Mesenchymal stem cell (in vitro differentiated cells and primary cell): ENCODE measurements around the gene NEK11.

Experiments
- DNase-seq: peaks from one replicate; pipeline ENCODE4 v3.0.0-alpha.2; 2013
- H2AFZ ChIP-seq: one replicate; pipeline ENCODE4 v1.6.1; 2013; ENCODE audit warnings: low read depth, mild to moderate bottlenecking, control low read depth, inconsistent platforms, low read length, moderate library complexity
- H2AK5ac ChIP-seq: 2 replicates; pipeline ENCODE4 v1.6.1; 2013; ENCODE audit warnings: low read length, moderate library complexity, mild to moderate bottlenecking, inconsistent platforms; ENCODE audit not compliant: severe bottlenecking
- H2BK120ac ChIP-seq: one replicate; pipeline ENCODE4 v1.6.1; 2013; ENCODE audit warnings: low read depth, mild to moderate bottlenecking, inconsistent platforms, low read length, moderate library complexity
- H2BK12ac ChIP-seq, 2 experiments: one replicate each; pipeline ENCODE4 v1.6.1; 2013; ENCODE audit warnings: inconsistent platforms in 2 of 2, low read length in 2 of 2, mild to moderate bottlenecking in 2 of 2, moderate library complexity in 2 of 2, control low read depth in 1 of 2
- H2BK15ac ChIP-seq: one replicate; pipeline ENCODE4 v1.6.1; 2013; ENCODE audit warnings: mild to moderate bottlenecking, low read depth, inconsistent platforms; ENCODE audit not compliant: poor library complexity, severe bottlenecking
- H2BK5ac ChIP-seq: 2 replicates; pipeline ENCODE4 v1.6.1; 2013; ENCODE audit warnings: low read depth, mild to moderate bottlenecking, low read length, control low read depth, inconsistent platforms; ENCODE audit not compliant: poor library complexity, severe bottlenecking
- H3K14ac ChIP-seq, 2 experiments: one replicate each; pipeline ENCODE4 v1.6.1; 2013; ENCODE audit warnings: inconsistent platforms in 2 of 2, low read length in 2 of 2, control low read depth in 1 of 2, mild to moderate bottlenecking in 1 of 2, moderate library complexity in 1 of 2
- H3K18ac ChIP-seq, 2 experiments: one replicate each; pipeline ENCODE4 v1.6.1; 2013; ENCODE audit warnings: inconsistent platforms in 2 of 2, low read length in 2 of 2, control low read depth in 1 of 2, low read depth in 1 of 2, mild to moderate bottlenecking in 1 of 2
- H3K23ac ChIP-seq, 2 experiments: one replicate each; pipeline ENCODE4 v1.6.1; 2013; ENCODE audit warnings: inconsistent platforms in 2 of 2, low read length in 2 of 2, mild to moderate bottlenecking in 2 of 2, moderate library complexity in 2 of 2, control low read depth in 1 of 2
- H3K27ac ChIP-seq: 2 replicates; pipeline ENCODE4 v1.5.1; 2013; ENCODE audit warnings: mild to moderate bottlenecking, moderate library complexity, low read length, control low read depth, inconsistent platforms; ENCODE audit not compliant: poor library complexity, severe bottlenecking
- H3K27me3 ChIP-seq, 2 experiments: 2 replicates each; pipeline versions ENCODE4 v1.6.1 to v1.7.0; 2013; ENCODE audit warnings: low read length in 2 of 2, mild to moderate bottlenecking in 2 of 2, moderate library complexity in 2 of 2, control low read depth in 1 of 2, inconsistent platforms in 1 of 2; ENCODE audit not compliant: control insufficient read depth in 1 of 2, insufficient read depth in 1 of 2
- H3K36me3 ChIP-seq, 2 experiments: 2 replicates each; pipeline versions ENCODE4 v1.6.1 to v1.7.0; 2013; ENCODE audit warnings: low read length in 2 of 2, control low read depth in 1 of 2, inconsistent platforms in 1 of 2, low read depth in 1 of 2, mild to moderate bottlenecking in 1 of 2; ENCODE audit not compliant: insufficient read depth in 2 of 2, control insufficient read depth in 1 of 2
- H3K4ac ChIP-seq, 2 experiments: one replicate each; pipeline ENCODE4 v1.6.1; 2013; ENCODE audit warnings: inconsistent platforms in 2 of 2, low read length in 2 of 2, mild to moderate bottlenecking in 2 of 2, moderate library complexity in 2 of 2, control low read depth in 1 of 2, low read depth in 1 of 2
- H3K4me1 ChIP-seq: 2 replicates; pipeline ENCODE4 v1.6.1; 2013; ENCODE audit warnings: low read depth, low read length, control low read depth; ENCODE audit not compliant: control insufficient read depth, insufficient read depth
- H3K4me2 ChIP-seq: 2 replicates; pipeline ENCODE4 v1.6.1; 2013; ENCODE audit warnings: low read length, mild to moderate bottlenecking, inconsistent platforms; ENCODE audit not compliant: poor library complexity, severe bottlenecking
- H3K4me3 ChIP-seq, 2 experiments: 2 replicates each; pipeline versions ENCODE4 v1.5.1 to v1.7.0; 2013; ENCODE audit warnings: low read length in 2 of 2, mild to moderate bottlenecking in 2 of 2, control low read depth in 1 of 2, low read depth in 1 of 2; ENCODE audit not compliant: insufficient read depth in 1 of 2
- H3K79me1 ChIP-seq: replicated peaks from 2 replicates; pipeline ENCODE4 v1.6.1; 2013; ENCODE audit warnings: mild to moderate bottlenecking, control low read depth, low read length, inconsistent platforms; ENCODE audit not compliant: poor library complexity, severe bottlenecking
- H3K9ac ChIP-seq: 2 replicates; pipeline ENCODE4 v1.7.0; 2013; ENCODE audit warnings: mild to moderate bottlenecking, low read length, moderate library complexity
- H3K9me3 ChIP-seq: 2 replicates; pipeline ENCODE4 v1.7.0; 2013; ENCODE audit warnings: mild to moderate bottlenecking, low read length; ENCODE audit not compliant: control insufficient read depth
- H4K8ac ChIP-seq: one replicate; pipeline ENCODE4 v1.6.1; 2013; ENCODE audit warnings: inconsistent platforms, mild to moderate bottlenecking, low read length, moderate library complexity
- H4K91ac ChIP-seq: one replicate; pipeline ENCODE4 v1.6.1; 2013; ENCODE audit warnings: mild to moderate bottlenecking, low read length, inconsistent platforms
- WGBS: methylation state at CpG from one replicate; pipeline ENCODE4 v1.1.7; 2013; ENCODE audit warnings: mixed read lengths; 5-methylcytosine and 5-hydroxymethylcytosine counted together

The NEK11 gene

GRCh38 chr3:131216801-131217200, 190.1 kb downstream of the NEK11 start:
- H3K23ac ChIP-seq, result no peak overlapping the region
- no peak overlapping the region for H3K18ac ChIP-seq
- H4K8ac ChIP-seq, result no peak overlapping the region
- peak; percentile 72 for DNase-seq
- H3K14ac ChIP-seq, result no peak overlapping the region
- H3K27ac ChIP-seq, result peak overlapping the region; percentile 94
- H2BK120ac ChIP-seq, result no peak overlapping the region
- no peaks in the 10 kb centered on the region for H3K36me3 ChIP-seq
- H3K9ac ChIP-seq, result peak overlapping the region; percentile 27
- H3K4ac ChIP-seq, result no peak overlapping the region
- H3K79me1 ChIP-seq, result no peaks in the 10 kb centered on the region
- H2BK5ac ChIP-seq, result no peak overlapping the region
- peaks cover 6% of the 10 kb centered on the region for H3K4me1 ChIP-seq
- H3K27me3 ChIP-seq, result no peaks in the 10 kb centered on the region
- no peak overlapping the region for H2BK15ac ChIP-seq
- 26% methylated on average over 2 of the region's 6 CpGs for WGBS
- no peak overlapping the region for H4K91ac ChIP-seq
- no peak overlapping the region for H3K4me2 ChIP-seq
- H3K9me3 ChIP-seq, result no peaks in the 10 kb centered on the region
- H2AFZ ChIP-seq, result no peak overlapping the region
- no peak overlapping the region for H3K4me3 ChIP-seq
- H2AK5ac ChIP-seq, result no peak overlapping the region
- no peak overlapping the region for H2BK12ac ChIP-seq

GRCh38 chr3:131217296-131217741, 190.6 kb downstream of the NEK11 start:
- peak overlapping the region; percentile 81 for H2BK5ac ChIP-seq
- no peaks in the 10 kb centered on the region for H3K27me3 ChIP-seq
- DNase-seq, result peak; percentile 12
- H3K79me1 ChIP-seq, result no peaks in the 10 kb centered on the region
- peaks cover 6% of the 10 kb centered on the region for H3K4me1 ChIP-seq
- H3K9ac ChIP-seq, result peak overlapping the region; percentile 27
- H3K4me2 ChIP-seq, result peak overlapping the region; percentile 52
- H3K18ac ChIP-seq, result no peak overlapping the region
- no peak overlapping the region for H3K4ac ChIP-seq
- H4K8ac ChIP-seq, result no peak overlapping the region
- WGBS, result 74% methylated on average over 6 of the region's 6 CpGs
- H2BK12ac ChIP-seq, result no peak overlapping the region
- H3K27ac ChIP-seq, result peak overlapping the region; percentile 94
- H4K91ac ChIP-seq, result no peak overlapping the region
- H3K9me3 ChIP-seq, result no peaks in the 10 kb centered on the region
- H2BK120ac ChIP-seq, result no peak overlapping the region
- no peak overlapping the region for H2BK15ac ChIP-seq
- no peak overlapping the region for H3K14ac ChIP-seq
- no peak overlapping the region for H3K4me3 ChIP-seq
- no peak overlapping the region for H3K23ac ChIP-seq
- no peak overlapping the region for H2AK5ac ChIP-seq
- H2AFZ ChIP-seq, result peak overlapping the region; percentile 37
- H3K36me3 ChIP-seq, result no peaks in the 10 kb centered on the region

- no peak overlapping the region for H2BK12ac ChIP-seq
- no peak overlapping the region for H3K4ac ChIP-seq
- no peak for DNase-seq
- no peak overlapping the region for H2AK5ac ChIP-seq
- H2BK15ac ChIP-seq, result no peak overlapping the region
- no peak overlapping the region for H3K23ac ChIP-seq
- H3K9me3 ChIP-seq, result no peaks in the 10 kb centered on the region
- H3K4me3 ChIP-seq, result no peak overlapping the region
- H3K4me2 ChIP-seq, result no peak overlapping the region
- no peaks in the 10 kb centered on the region for H3K27me3 ChIP-seq
- H2BK5ac ChIP-seq, result no peak overlapping the region
- no peak overlapping the region for H3K14ac ChIP-seq
- no peak overlapping the region for H4K8ac ChIP-seq
- WGBS, result 98% methylated on average over 1 of the region's 1 CpG
- no peak overlapping the region for H3K9ac ChIP-seq
- no peaks in the 10 kb centered on the region for H3K79me1 ChIP-seq
- no peak overlapping the region for H2AFZ ChIP-seq
- no peak overlapping the region for H4K91ac ChIP-seq
- H3K18ac ChIP-seq, result peak overlapping the region; percentile 2 to 3
- no peaks in the 10 kb centered on the region for H3K36me3 ChIP-seq
- H2BK120ac ChIP-seq, result no peak overlapping the region
- H3K27ac ChIP-seq, result peak overlapping the region; percentile 52
- peaks cover 6% of the 10 kb centered on the region for H3K4me1 ChIP-seq
Measured at GRCh38 chr3:131218196-131218595, 191.5 kb downstream of the NEK11 start.

GRCh38 chr3:131221731-131222130, 195.1 kb downstream of the NEK11 start:
- no peaks in the 10 kb centered on the region for H3K36me3 ChIP-seq
- H3K79me1 ChIP-seq, result no peaks in the 10 kb centered on the region
- H3K9ac ChIP-seq, result no peak overlapping the region
- H2BK15ac ChIP-seq, result no peak overlapping the region
- H3K4me2 ChIP-seq, result no peak overlapping the region
- no peaks in the 10 kb centered on the region for H3K9me3 ChIP-seq
- H4K91ac ChIP-seq, result no peak overlapping the region
- no peak overlapping the region for H3K4ac ChIP-seq
- no peak overlapping the region for H3K18ac ChIP-seq
- WGBS, result 53% methylated on average over 2 of the region's 4 CpGs
- peak; percentile 70 for DNase-seq
- no peak overlapping the region for H2BK120ac ChIP-seq
- no peak overlapping the region for H3K23ac ChIP-seq
- no peak overlapping the region for H3K14ac ChIP-seq
- H4K8ac ChIP-seq, result no peak overlapping the region
- no peak overlapping the region for H2BK5ac ChIP-seq
- peaks cover 6% of the 10 kb centered on the region for H3K4me1 ChIP-seq
- H2AK5ac ChIP-seq, result no peak overlapping the region
- no peak overlapping the region for H2AFZ ChIP-seq
- H3K27ac ChIP-seq, result peak overlapping the region; percentile 57
- no peaks in the 10 kb centered on the region for H3K27me3 ChIP-seq
- no peak overlapping the region for H2BK12ac ChIP-seq
- no peak overlapping the region for H3K4me3 ChIP-seq
